ENCODE measurements around the gene UBE2H. TPM values are rescaled to one million over a fixed set of nuclear protein-coding genes. Genes with fewer than 3 reads are reported as not detected.

Gene UBE2H
- total RNA-seq, 4 donors from 2014 or later, result 63.2 to 154 (median 101) TPM

GRCh38 chr7:129911790-129912189, 41.0 kb downstream of the UBE2H start:
- no peak overlapping the region for H3K4me3 ChIP-seq (ENCODE audit: low read depth, poor library complexity, severe bottlenecking)
- 94 to 95% methylated on average over 6 of the region's 6 CpGs for WGBS, 2 donors
- intact Hi-C loops (cut with DNase I; ENCODE audit: low total_unique reads), result no loop called here
- DNase-seq (ENCODE audit: low spot score in 2 of 2), result no peak
- TF ChIP-seq POLR2A (IDR thresholded peaks at IDR 0.05), result no peak
- TF ChIP-seq CTCF (IDR thresholded peaks at IDR 0.05), result no peak

GRCh38 chr7:129909669-129910068, 43.1 kb downstream of the UBE2H start:
- DNase-seq (ENCODE audit: low spot score in 2 of 2), result no peak
- intact Hi-C loops (cut with DNase I; ENCODE audit: low total_unique reads), result no loop called here
- WGBS, 2 donors, result 92 to 96% methylated on average over 4 of the region's 4 CpGs
- TF ChIP-seq POLR2A (IDR thresholded peaks at IDR 0.05), result no peak
- no peak for TF ChIP-seq CTCF (IDR thresholded peaks at IDR 0.05)
- H3K4me3 ChIP-seq (ENCODE audit: low read depth, poor library complexity, severe bottlenecking), result no peak overlapping the region

- DNase-seq (ENCODE audit: low spot score in 2 of 2), result no peak
- no peak overlapping the region for H3K4me3 ChIP-seq (ENCODE audit: low read depth, poor library complexity, severe bottlenecking)
- intact Hi-C loops (cut with DNase I; ENCODE audit: low total_unique reads), result no loop called here
- TF ChIP-seq POLR2A (IDR thresholded peaks at IDR 0.05) (no peak), CTCF (IDR thresholded peaks at IDR 0.05) (no peak)
- 81% methylated on average over 1 of the region's 1 CpG for WGBS, 2 donors
Measured at GRCh38 chr7:129908181-129908580, 44.6 kb downstream of the UBE2H start.

GRCh38 chr7:129907122-129907736, 45.5 kb downstream of the UBE2H start:
- H3K4me3 ChIP-seq (ENCODE audit: low read depth, poor library complexity, severe bottlenecking), result no peak overlapping the region
- intact Hi-C loops (cut with DNase I; ENCODE audit: low total_unique reads), result no loop called here
- 78 to 82% methylated on average over 11 of the region's 11 CpGs for WGBS, 2 donors
- TF ChIP-seq CTCF (IDR thresholded peaks at IDR 0.05) (no peak), POLR2A (IDR thresholded peaks at IDR 0.05) (no peak)
- no peak for DNase-seq (ENCODE audit: low spot score in 2 of 2)

GRCh38 chr7:129906700-129907099, 46.1 kb downstream of the UBE2H start:
- intact Hi-C loops (cut with DNase I; ENCODE audit: low total_unique reads), result no loop called here
- no peak for TF ChIP-seq POLR2A (IDR thresholded peaks at IDR 0.05)
- no peak for TF ChIP-seq CTCF (IDR thresholded peaks at IDR 0.05)
- no peak for DNase-seq (ENCODE audit: low spot score in 2 of 2)
- 71 to 84% methylated on average over 5 of the region's 5 CpGs for WGBS, 2 donors
- H3K4me3 ChIP-seq (ENCODE audit: low read depth, poor library complexity, severe bottlenecking), result no peak overlapping the region

- TF ChIP-seq CTCF (IDR thresholded peaks at IDR 0.05) (no peak), POLR2A (IDR thresholded peaks at IDR 0.05) (no peak)
- 76 to 81% methylated on average over 5 of the region's 5 CpGs for WGBS, 2 donors
- H3K4me3 ChIP-seq (ENCODE audit: low read depth, poor library complexity, severe bottlenecking), result no peak overlapping the region
- no peak for DNase-seq (ENCODE audit: low spot score in 2 of 2)
- intact Hi-C loops (cut with DNase I; ENCODE audit: low total_unique reads), result no loop called here
Measured at GRCh38 chr7:129903935-129904334, 48.8 kb downstream of the UBE2H start.
